Measurements from ENCODE around the gene ANKRD44.

The ANKRD44 gene

GRCh38 chr2:197148401-197148800 lies 162.2 kb downstream of the ANKRD44 start:
- Histone ChIP-seq H3F3A (ENCODE audit: insufficient read depth, low read length) (peaks cover 13% of the 10 kb centered on the region), H2AFZ (ENCODE audit: low read length) (no peak overlapping the region), H3K4me3 (ENCODE audit: low read depth, low read length, poor library complexity, severe bottlenecking) (no peak overlapping the region), H3K4me1 (ENCODE audit: insufficient read depth, low read length, severe bottlenecking) (peaks cover 87% of the 10 kb centered on the region), H3K36me3 (ENCODE audit: insufficient read depth, low read length) (peaks cover 16% of the 10 kb centered on the region; the same call in 1 of the 2 replicates), H3K27me3 (ENCODE audit: insufficient read depth, low read length) (no peaks in the 10 kb centered on the region), H3K9ac (ENCODE audit: low read length) (no peak overlapping the region), H3K9me3 (ENCODE audit: low read length) (no peaks in the 10 kb centered on the region), H4K20me1 (ENCODE audit: insufficient read depth, low read length) (no peaks in the 10 kb centered on the region), H3K27ac (ENCODE audit: low read depth, low read length, poor library complexity, severe bottlenecking) (peak overlapping the region; percentile 100), H3K9me2 (ENCODE audit: low read depth, low read length) (no peaks in the 10 kb centered on the region), H3K4me2 (ENCODE audit: low read length) (no peak overlapping the region), H3K79me2 (ENCODE audit: insufficient read depth, low read length) (0 out of 2 replicates have a peak, but pooled peaks cover 4% of the 10 kb centered on the region)
- TF ChIP-seq EZH2 (IDR thresholded peaks at IDR 0.05; ENCODE audit: borderline replicate concordance, low read length) = no peak
- TF ChIP-seq, protein P1, sequence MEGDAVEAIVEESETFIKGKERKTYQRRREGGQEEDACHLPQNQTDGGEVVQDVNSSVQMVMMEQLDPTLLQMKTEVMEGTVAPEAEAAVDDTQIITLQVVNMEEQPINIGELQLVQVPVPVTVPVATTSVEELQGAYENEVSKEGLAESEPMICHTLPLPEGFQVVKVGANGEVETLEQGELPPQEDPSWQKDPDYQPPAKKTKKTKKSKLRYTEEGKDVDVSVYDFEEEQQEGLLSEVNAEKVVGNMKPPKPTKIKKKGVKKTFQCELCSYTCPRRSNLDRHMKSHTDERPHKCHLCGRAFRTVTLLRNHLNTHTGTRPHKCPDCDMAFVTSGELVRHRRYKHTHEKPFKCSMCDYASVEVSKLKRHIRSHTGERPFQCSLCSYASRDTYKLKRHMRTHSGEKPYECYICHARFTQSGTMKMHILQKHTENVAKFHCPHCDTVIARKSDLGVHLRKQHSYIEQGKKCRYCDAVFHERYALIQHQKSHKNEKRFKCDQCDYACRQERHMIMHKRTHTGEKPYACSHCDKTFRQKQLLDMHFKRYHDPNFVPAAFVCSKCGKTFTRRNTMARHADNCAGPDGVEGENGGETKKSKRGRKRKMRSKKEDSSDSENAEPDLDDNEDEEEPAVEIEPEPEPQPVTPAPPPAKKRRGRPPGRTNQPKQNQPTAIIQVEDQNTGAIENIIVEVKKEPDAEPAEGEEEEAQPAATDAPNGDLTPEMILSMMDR (IDR thresholded peaks at IDR 0.05; ENCODE audit: low read length) = no peak

- H3K79me2 ChIP-seq (ENCODE audit: insufficient read depth, low read length) = 0 out of 2 replicates have a peak, but pooled peaks cover 4% of the 10 kb centered on the region
- peaks cover 8% of the 10 kb centered on the region for H3F3A ChIP-seq (ENCODE audit: insufficient read depth, low read length)
- H3K9me3 ChIP-seq (ENCODE audit: low read length) = no peaks in the 10 kb centered on the region
- H3K27me3 ChIP-seq (ENCODE audit: insufficient read depth, low read length) = no peaks in the 10 kb centered on the region
- peaks cover 83% of the 10 kb centered on the region for H3K4me1 ChIP-seq (ENCODE audit: insufficient read depth, low read length, severe bottlenecking)
- H3K36me3 ChIP-seq (ENCODE audit: insufficient read depth, low read length) = peaks cover 16% of the 10 kb centered on the region; the same call in 1 of the 2 replicates
- H2AFZ ChIP-seq (ENCODE audit: low read length) = no peak overlapping the region
- H3K4me2 ChIP-seq (ENCODE audit: low read length) = no peak overlapping the region
- no peaks in the 10 kb centered on the region for H4K20me1 ChIP-seq (ENCODE audit: insufficient read depth, low read length)
- no peaks in the 10 kb centered on the region for H3K9me2 ChIP-seq (ENCODE audit: low read depth, low read length)
- peak overlapping the region; percentile 100 for H3K27ac ChIP-seq (ENCODE audit: low read depth, low read length, poor library complexity, severe bottlenecking)
- no peak overlapping the region for H3K9ac ChIP-seq (ENCODE audit: low read length)
- no peak for TF ChIP-seq EZH2 (IDR thresholded peaks at IDR 0.05; ENCODE audit: borderline replicate concordance, low read length)
- TF ChIP-seq, protein P1 (IDR thresholded peaks at IDR 0.05; ENCODE audit: low read length) = no peak
- no peak overlapping the region for H3K4me3 ChIP-seq (ENCODE audit: low read depth, low read length, poor library complexity, severe bottlenecking)
Observed at GRCh38 chr2:197147942-197148341, 162.6 kb downstream of the ANKRD44 start.

- Histone ChIP-seq H3K4me2 (ENCODE audit: low read length) (no peak overlapping the region; the same call in 1 of the 2 replicates), H3K36me3 (ENCODE audit: insufficient read depth, low read length) (peaks cover 16% of the 10 kb centered on the region; the same call in 1 of the 2 replicates), H3F3A (ENCODE audit: insufficient read depth, low read length) (peaks cover 4% of the 10 kb centered on the region; the same call in 1 of the 2 replicates), H4K20me1 (ENCODE audit: insufficient read depth, low read length) (no peaks in the 10 kb centered on the region), H3K4me3 (ENCODE audit: low read depth, low read length, poor library complexity, severe bottlenecking) (no peak overlapping the region), H3K27ac (ENCODE audit: low read depth, low read length, poor library complexity, severe bottlenecking) (peak overlapping the region; percentile 100), H2AFZ (ENCODE audit: low read length) (no peak overlapping the region), H3K9ac (ENCODE audit: low read length) (no peak overlapping the region), H3K27me3 (ENCODE audit: insufficient read depth, low read length) (no peaks in the 10 kb centered on the region), H3K9me2 (ENCODE audit: low read depth, low read length) (no peaks in the 10 kb centered on the region), H3K4me1 (ENCODE audit: insufficient read depth, low read length, severe bottlenecking) (peaks cover 81% of the 10 kb centered on the region), H3K79me2 (ENCODE audit: insufficient read depth, low read length) (0 out of 2 replicates have a peak, but pooled peaks cover 4% of the 10 kb centered on the region), H3K9me3 (ENCODE audit: low read length) (no peaks in the 10 kb centered on the region)
- no peak for TF ChIP-seq EZH2 (IDR thresholded peaks at IDR 0.05; ENCODE audit: borderline replicate concordance, low read length)
- TF ChIP-seq, protein P1 (IDR thresholded peaks at IDR 0.05; ENCODE audit: low read length) = no peak
Observed at GRCh38 chr2:197146995-197147394, 163.6 kb downstream of the ANKRD44 start.
